Measurements from ENCODE around the gene TCEA2.
A peak's percentile ranks its signal among the peaks of the same experiment; 100 is the strongest.

The TCEA2 gene

DNA sequence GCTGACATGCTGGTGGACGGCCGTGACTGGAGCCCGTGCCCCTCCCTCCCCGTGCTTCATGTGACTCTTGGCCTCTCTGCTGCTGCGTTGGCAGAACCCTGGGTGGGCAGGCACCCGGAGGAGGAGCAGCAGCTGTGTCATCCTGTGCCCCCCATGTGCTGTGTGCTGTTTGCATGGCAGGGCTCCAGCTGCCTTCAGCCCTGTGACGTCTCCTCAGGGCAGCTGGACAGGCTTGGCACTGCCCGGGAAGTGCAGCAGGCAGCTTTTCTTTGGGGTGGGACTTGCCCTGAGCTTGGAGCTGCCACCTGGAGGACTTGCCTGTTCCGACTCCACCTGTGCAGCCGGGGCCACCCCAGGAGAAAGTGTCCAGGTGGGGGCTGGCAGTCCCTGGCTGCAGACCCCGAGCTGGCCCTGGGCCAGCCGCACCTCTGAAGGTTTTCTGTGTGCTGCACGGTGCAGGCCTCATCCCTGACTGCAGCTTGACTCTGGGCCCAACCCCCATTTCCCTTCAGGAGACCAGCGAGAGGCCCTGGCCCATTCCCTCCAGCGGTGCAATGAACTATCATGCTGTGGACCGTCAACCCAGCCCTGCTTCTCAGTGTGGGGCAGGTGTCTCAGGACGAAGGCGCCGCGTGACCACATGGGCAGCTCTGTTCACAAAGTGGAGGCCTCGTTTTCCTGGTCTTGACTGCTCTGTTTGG is 36.2 kb downstream of the TCEA2 start:
- no peak for DNase-seq

DNA sequence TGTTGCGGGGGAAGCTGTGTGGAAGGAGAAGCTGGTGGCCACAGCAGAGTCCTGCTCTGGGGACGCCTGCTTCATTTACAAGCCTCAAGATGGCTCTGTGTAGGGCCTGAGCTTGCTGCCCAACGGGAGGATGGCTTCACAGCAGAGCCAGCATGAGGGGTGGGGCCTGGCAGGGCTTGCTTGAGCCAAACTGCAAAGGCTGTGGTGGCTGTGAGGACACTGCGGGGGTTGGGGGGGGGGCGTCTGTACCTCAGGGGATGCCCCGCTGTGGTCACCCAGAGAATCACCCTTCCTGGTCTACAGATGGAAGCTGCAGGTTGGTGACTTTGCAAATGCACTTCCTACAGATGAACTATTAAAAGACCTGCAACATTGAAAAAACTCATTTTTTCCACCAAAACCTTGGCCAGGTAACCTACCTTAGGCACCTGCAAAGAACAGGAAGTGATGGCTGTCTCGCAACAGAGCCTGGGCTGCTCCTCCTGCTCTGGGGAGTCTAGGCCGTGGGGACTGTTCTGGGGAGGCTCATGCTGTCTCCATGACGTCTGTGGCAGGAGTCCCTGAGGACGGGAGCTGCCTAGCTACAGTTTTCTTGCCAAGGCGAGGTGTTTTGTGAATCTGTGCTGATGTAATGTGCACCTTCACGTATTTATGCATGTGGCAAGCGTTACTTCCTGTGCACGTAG is 37.0 kb downstream of the TCEA2 start:
- no peak for DNase-seq

DNA sequence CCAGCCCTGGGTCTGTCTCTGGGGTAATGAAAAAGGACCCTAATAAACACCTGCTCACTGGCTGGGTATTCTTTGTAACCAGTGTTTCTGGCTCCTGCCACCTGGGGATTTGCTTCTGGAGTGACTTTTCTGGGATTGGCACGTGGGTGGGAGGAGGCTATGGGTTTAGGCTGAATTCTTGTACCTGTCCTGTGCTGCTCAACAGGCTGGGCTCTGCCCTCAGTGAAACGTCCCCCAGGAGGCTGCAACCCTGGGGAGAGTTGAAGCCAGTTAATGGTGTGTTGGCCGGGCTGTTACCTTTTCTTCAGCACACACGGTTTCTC is 37.5 kb downstream of the TCEA2 start:
- no peak for DNase-seq

DNA sequence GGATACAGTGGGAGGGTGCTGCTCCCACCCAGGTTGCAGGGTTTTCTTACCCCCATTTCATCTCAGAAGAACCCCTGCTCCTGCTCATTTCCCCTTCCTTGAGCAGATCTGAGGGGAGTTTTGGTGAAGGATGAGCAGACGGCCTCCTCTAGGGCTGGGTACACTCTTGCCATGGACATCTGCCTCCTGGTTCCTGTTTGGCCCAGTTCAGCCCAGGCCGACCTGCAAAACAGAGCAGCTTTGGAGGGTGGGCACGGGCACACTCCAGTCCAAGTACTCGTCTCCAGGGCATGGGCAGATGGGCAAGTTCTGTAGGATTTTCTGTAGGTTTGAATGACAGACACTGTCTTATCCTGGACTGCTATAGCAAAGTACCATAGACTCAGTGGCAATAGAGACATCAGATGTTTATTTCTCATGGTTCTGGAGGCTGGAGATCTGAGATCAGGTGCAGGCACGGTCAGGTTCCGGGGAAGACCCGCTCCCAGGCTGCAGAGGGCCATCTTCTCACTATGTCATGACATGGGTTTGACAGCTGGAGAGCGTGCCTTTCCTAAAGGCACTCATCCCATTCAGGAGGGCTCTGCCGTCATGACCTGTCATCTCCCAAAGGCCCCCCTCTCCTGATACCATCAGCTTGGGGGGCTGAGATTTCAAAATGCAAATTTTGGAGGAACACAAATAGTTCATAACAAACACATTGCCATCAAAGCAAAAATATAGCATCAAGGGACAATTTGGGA is 38.1 kb downstream of the TCEA2 start:
- DNase-seq = no peak

DNA sequence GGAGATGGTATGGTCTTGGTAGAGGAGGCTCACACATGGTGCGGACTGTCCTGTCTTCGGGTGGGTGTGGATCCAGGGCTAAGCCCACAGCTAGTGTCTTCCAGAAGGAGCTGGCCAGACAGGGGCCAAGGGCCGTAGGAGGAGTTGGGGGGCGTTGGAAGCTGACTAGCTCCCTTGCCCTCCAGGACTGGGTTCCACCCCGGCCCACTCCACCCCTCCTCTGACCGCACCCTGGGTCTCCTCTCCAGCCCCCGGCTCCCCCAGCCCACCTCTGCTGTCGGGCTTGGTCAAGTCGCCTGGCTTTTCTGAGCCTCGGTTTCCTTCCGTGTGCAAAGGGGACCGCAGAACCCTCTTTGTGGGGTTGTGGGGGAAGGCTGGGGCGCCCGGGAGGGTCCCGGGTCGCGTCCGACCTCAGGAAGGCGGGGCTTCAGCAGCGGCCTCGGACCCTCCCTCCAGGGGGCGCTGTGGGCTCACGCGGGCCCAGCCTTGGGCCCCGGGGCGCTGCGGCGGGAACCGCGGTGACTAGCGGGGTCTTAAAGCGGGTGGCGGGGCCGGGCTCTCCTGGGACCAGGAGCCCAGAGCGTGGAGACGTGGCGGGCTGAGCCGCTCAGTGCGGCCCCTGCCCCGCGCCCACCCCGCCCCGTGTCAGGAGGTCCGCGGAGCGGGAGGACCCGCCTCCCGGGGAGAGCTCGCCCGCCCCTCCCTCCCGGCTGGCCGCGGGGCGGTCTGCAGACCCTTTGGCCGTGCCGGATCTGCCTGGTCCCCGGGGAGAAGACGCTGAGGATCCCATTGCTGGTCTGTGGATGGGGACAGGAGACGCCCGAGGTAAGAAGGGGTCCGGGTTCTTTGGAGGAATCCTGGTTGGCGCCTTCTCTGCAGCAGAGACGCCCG is 39.0 kb downstream of the TCEA2 start:
- DNase-seq = peak; percentile 64 to 84

DNA sequence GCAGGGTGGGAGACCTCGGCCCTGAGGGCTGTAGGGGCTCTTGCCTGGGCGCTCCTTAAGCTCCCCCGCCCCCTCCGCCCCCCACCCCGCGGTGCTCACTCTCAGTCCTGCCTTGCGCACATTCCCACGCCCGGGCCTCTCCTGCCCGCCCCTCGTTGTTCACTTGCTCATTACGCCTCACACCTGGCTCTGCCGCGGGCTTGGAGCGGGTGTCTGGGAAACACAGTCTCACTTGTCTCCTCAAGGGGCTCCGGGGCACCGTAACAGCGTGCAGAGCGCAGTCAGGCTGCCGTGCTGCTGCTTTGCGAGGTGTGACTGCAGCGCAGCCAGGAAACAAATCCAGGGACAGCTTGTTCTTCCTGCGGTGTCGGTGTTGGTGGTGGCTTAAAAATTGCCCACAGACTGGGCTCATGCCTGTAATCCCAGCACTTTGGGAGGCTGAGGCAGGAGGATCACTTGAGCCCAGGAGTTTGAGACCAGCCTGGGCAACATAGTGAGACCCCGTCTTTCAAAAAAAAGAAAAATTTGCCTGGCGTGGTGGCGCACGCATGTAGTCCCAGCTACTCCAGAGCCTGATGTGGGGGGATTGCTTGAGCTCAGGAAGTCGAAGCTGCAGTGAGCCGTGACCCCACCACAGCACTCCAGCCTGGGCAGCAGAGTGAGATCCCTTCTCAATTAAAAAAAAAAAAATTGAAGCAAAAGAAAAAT is 39.8 kb downstream of the TCEA2 start:
- peak in 1 of 2 experiments; percentile 53 for DNase-seq

DNA sequence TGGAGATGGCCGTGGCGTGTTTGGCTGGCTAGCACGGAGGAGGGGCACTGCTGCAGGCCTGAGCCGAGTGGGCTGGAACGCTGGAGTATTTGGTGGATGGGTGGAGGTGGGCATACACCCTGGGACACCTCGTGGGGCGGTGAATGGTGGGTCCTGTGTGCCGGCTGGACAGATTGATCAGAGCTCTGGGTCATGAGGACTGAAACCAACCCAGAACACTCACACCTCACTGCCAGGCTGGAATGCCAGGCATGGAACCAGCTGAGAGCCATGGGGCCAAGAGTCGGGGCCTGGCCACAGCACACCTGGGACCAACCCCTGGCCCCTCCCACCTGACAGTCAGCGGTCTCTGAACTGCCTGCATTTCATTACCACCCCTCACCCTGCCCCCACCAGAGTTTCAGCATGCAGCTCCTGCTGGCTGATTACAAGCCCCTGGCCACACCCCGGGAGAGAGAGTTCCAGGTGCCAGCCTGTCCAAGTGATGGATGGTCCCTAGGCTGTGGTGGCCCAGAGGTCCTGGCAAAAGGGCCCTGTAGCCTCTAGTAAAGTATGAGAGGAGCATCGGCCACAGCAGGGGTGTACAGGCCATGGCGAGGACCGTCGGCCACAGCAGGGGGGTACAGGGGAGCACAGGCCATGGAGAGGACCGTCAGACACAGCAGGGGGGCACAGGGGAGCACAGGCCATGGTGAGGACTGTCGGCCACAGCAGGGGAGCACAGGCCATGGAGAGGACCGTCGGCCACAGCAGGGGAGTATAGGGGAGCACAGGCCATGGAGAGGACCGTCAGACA is 41.1 kb downstream of the TCEA2 start:
- no peak for DNase-seq

DNA sequence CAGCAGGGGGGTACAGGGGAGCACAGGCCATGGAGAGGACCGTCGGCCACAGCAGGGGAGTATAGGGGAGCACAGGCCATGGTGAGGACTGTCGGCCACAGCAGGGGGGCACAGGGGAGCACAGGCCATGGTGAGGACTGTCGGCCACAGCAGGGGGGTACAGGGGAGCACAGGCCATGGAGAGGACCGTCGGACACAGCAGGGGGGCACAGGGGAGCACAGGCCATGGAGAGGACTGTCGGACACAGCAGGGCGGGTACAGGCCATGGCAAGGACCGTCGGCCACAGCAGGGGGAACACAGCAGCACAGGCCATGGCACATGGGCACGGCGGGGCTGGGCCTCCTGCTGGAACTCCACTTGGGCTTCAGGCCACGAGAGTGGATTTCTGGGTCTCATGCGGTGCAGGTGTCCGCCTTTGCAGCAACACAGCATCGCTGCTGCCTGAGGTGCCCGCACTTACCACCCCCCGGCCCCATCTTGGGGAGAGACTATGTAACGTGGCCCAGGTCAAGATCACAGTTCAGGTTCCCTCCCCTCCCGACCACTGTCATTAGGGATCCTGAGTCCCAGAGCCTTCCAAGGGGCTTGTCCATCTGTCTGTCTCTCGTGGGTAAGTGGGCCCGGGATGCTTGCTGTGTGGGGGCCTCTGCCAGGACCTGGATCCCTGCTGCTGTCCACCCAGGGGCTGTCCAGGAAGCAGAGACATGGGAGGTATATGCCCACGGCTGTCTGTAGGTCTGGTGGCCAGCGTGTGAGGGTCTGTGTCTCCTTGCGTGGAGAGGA is 41.9 kb downstream of the TCEA2 start:
- no peak for DNase-seq

DNA sequence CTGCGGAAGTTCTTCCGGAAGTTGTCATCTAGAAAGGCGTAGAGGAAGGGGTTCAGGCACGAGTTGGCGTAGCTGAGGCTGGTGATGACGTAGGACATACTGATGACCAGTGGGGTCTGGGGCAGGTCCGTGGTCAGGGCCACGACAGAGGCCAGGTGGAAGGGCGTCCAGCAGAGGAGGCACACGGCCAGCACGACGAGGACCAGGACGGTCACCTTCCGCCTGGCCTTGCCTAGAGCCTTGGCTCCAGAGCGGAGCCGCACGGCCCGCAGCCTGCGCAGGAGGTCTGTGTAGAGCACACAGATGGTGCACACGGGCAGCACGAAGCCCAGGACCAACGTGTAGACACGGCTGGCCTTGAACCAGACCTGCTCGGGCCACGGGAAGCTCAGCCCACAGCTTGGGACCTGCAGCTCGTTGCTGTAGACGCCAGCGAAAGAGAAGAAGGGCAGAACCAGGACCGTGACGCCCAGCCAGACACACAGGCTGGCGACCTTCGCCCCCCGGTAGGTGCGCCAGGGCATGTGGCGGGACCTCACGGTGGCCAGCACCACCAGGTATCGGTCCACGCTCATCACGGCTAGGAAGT is 42.9 kb downstream of the TCEA2 start:
- no peak for DNase-seq

DNA sequence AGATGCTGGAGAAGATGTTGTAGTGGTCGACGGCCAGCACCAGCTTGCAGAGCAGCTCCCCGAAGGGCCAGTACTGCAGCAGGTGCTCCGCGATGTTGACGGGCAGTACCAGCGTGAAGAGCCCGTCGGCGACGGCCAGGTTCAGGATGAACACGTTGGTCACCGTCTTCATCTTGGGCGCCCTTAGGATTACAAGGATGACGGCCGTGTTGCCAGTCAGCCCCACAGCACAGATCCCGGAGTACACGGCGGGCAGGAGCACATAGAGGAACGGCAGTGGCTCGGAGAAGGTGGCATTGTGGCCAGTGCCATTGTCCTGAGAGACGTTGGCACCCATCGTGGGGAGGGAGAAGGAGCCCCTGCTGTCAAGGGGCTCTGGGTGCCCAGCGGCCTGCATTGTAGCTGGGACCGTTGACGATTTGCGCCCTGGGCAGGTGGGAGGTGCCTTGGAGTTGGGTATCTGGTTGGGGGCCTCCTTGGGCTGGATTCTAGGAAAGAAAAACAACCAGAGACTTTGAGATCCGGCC is 43.5 kb downstream of the TCEA2 start:
- DNase-seq = no peak

DNA sequence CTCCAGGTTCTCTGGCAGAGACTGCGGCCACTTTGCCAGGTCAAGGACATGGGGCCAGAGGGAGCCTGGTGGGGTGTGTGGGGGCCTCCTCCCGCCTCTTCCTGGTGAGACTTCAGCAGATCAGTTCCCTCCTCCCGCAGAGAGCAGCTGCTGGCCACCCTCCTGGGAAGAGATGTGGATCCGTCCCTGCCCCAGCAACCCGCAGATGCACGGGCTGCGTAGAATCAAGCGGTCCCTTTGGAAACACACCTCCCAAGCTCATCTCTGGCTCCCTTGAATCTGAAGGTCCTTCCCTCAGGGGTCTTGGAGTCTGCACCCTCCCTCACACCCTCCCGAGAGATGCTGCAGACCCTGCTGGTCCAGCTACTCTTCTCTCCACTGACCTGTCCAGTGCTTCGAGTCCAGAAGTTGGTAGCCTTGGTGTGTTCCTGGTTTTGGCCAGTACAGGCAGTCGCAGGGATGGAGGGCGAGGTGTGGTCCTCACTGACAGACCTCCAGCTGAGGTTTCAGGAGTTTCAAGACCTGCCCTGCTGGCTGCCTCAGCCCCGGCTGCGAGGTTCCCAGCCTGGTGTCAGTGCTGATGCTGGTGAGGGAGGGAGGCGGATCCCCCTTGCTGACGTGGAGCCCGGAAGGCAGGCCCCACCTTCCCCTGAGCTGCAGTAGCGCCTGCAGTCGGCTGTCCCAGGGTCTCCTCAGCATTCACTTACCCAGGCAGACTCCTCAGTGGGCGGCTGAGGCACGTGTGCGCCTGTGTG is 44.2 kb downstream of the TCEA2 start, which contains the start of gene NPBWR2:
Gene NPBWR2 (minus strand): TSS at position 585 of the 755 bp plus-strand sequence. CDS start 734 bp downstream, outside the sequence.
- no peak for DNase-seq

DNA sequence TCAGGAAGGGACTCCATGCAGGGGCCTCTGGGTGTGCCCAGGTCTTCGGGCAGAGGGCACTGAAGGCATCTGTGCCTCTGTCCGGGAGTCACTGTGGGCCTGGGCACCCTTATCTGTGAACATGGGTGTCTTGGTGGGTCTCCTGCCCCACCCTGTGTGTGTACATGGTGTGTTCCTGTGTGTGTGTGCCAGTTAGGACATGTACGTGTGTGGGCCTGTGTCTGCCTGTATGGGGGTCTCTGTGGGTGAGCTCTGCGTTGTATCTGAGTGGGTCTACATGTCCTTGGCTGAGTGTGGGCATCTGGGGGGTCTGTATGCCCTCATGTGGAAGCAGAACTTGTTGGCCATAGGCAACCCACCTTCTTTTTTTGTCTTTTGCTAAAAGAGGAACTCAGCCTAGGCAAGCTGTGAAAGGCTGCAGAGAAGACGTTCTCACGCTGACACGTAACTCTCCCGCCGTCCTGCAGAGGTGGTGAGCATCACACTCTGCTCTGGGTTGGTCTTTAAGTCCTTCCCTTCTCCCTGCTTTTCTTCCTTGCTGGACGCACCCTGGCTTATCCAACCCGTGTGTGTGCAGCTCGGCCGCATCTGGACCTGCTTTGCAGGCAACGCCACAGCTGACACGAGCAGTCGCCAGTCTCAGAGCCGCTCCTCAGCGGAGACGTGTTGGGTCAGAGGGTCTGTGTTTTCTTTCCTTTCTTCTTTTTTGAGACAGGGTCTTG is 44.9 kb downstream of the TCEA2 start:
- no peak for DNase-seq

DNA sequence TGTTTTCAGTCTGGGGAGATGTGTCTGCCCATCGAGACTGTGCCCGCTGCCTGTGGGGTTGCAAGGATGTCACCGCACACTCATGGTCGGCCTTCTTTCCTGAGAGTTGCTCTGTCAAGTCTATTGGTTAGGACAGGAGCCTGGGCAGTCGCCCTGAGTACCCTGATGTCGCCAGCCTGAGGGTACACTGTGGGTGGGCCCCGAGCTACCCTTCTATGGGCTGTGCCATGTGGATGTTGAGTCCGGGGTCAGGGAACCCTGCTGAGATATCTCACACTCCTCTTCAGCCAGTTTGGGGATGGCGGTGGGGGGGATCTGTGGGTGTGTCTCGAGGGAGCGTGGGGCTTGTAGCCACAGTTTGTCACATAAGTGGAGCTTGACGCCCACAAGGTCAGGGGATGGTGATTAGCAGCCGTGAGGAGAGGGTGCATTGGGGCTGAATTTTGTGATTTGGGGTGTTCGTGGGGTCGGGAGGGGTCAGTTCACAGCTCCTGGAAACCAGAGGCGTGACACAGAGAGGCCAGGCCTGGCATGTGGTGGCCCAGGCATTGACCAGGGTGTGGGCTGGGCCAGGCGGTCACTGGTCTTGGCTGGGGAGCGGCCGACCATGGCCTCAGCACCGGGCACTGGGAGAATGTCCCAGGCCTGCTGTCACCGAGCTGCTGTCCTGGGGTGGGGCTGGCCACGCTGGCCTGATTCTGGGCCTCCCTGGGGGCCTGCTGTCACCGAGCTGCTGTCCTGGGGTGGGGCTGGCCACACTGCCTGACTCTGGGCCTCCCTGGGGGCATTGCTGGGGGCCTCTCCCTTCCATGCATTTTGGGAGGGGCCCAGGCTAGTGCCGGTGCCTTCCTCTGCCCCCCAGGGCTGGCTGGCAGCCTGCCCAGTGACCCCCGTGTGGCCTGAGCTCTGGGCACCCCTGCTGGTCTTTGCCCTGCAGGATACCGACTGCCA is 46.0 kb downstream of the TCEA2 start:
- no peak for DNase-seq

DNA sequence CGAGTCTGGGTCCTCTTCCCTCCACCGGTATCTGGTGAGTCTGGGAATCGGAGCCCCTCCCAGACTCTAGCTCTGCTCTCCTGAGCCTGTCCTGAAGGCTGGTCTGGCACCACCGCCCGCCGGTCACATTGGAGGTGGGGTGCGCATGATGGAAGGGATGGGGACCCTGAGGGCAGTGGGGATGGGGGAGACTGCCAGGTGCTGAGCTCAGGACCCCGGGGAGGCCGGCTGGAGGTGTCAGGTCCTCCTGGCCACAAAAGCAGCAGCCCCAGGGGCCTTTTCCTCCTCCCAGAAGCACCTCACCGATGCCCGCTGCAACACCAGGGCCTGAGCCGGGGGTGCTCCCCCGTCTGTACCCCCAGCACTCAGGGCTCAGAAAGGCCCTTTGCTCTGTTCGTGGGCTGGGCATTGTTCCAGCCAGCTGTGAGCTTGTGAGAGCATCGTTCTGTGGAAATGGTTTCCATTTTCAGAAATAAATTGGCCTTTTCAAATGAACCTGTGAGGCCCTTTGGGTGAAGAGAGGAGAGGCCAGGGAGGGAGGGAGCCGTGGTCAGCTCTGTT is 46.9 kb downstream of the TCEA2 start:
- no peak for DNase-seq

DNA sequence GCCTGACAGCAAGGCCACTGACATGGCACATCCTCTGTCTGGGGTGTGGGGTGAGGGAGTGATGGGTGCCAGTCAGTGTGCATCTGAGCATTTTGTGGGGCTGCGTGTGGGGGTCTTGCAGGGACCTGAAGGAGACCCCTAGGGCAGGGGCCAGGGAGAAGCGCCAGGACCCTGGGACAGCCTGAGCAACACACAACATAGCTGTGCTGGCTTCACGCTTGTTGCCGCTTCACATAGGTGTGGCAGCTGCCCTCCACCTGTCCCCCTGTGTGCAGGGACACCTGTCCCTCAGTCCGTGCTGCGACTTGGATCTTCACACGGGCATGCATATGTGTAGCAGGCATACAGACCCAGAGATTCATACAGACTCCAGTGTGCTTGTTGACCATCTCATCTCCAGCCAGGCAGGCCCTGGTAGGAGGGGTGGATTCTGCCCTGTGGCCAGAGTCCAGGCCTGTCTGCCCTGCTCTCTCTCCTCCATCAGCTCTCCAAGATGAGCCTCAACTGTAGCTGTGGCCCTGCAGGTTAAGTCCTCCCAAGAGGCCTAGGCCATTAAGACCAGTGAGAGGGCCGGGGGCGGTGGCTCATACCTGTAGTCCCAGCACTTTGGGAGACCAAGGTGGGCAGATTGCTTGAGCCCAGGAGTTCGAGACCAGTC is 47.5 kb downstream of the TCEA2 start:
- DNase-seq = no peak

Measured in NCI-H1930 (cell line).